Globus pallidus (tissue), 1 donor: ENCODE measurements around the gene ABCF2.

Source experiments
- DNase-seq: peaks from one replicate; pipeline ENCODE4 v3.0.0-alpha.2; 2015; ENCODE audit warnings: low spot score

The ABCF2 gene

DNA sequence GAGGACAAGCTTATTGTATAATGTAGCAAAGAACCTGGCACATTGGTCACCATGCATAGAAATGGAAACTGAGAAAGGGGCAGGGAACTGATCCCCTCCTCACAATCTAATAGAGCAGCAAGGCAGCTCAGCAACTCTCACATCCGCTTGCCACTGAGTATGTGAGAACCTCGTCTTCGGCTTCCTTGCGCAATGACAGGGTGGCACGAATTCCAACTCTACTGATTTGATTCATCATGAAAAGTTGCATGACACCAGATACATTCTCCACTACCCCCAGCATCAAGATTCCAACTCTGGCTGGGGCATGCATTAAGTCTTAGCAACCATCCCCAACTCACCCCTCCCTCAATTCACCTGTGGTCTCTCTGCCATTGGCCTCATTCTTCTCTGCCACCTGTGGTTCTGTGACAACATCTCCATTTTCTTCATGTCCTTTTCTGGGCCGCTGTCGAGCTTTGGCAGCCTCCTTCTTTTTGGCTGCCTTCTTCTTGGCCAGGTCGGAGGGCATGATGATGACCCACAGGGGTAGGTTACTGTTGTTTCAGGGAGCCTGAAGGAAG is 976 bp downstream of the ABCF2 start:
- DNase-seq = no peak

DNA sequence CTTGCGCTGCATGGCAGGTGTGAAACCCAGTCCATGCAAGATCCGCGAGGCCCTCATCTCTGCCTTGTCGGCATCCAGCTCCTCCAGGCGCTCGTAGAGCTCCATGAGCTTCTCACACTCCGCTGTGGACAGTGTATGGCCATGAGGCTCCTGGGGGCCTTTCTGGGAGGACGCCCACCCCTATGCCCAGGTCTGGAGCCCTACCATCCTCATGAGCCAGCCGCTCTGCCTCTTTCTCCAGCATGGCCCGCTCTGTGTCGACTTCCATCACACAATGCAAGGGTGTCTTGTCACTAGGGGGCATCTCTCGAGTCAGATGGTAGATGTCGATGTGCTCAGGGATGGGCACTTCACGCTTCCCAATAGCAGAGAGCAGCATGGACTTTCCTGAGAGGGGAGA is 3.3 kb downstream of the ABCF2 start:
- DNase-seq = no peak

DNA sequence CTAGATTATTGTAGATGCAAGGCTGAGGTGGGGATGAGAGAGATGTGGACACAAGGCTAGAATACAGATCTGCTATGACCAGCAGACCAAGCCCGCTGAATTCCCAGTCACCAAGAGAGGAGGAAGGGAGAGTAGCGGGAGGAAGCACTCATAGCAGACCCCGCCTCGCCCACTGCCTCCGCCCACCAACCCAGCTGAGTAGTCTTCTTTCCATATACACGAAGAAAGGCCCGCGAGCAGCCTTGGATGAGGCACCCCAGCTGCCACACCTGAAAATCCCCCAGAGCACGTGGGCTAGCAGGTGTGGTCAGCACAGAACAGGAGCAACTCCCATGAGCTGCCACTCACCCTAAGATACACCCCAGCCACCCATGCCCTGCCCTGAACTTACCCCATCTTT is 8.8 kb downstream of the ABCF2 start:
- DNase-seq = no peak

DNA sequence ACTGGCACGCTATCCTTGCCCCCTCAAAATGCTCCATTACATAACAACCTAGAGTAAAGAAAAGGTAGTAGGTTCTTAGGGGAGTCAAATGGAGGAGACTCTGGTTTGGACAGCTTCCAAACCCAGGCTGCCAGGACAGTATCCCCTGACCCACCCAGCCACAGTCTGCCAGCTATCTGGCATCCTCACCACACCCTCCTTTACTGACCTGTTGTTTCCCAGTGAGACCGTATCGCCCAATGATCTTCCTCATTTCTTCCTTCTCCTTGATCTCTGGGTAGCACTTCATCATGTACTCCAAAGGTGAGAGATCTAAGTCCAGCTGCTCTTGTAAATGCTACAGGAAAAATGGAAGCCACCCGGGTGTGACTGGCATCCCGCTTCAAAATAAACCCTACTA is 11.6 kb downstream of the ABCF2 start:
- no peak for DNase-seq

DNA sequence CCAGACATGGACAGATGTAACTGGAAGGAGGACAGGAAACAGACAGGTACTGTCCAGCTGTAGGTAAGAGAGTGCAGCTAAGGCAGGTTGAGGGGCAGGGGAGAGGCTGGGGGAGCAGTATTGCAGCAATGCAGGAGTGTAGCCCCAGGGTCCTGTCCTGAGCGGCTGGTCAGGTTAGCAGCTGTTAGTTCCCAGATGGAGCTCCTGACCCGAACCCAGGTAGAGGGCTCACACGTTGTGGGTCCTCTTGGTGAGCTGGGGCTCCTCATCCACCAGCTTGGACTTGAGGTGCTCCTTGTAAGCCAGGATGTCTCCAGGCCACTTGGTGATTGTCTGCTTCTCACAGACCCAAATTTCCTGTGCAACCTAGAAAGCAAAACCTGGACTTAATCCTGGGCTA is 13.2 kb downstream of the ABCF2 start:
- no peak for DNase-seq

DNA sequence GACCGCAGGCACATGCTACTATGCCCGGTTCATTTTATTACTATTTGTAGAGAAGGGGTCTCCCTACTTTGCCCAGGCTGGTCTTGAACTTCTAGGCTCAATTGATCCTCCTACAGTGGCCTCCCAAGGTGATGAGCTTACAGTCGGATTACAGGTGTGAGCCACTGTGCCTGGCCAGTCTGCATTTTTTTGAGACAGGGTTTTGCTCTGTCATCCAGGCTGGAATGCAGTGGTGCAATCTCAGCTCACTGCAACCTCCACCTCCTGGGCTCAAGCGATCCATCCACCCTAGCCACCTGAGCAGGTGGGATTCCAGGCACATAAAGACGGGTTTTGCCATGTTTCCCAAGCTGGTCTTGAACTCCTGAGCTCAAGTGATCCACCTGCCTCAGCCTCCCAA is 14.4 kb downstream of the ABCF2 start:
- DNase-seq = no peak

DNA sequence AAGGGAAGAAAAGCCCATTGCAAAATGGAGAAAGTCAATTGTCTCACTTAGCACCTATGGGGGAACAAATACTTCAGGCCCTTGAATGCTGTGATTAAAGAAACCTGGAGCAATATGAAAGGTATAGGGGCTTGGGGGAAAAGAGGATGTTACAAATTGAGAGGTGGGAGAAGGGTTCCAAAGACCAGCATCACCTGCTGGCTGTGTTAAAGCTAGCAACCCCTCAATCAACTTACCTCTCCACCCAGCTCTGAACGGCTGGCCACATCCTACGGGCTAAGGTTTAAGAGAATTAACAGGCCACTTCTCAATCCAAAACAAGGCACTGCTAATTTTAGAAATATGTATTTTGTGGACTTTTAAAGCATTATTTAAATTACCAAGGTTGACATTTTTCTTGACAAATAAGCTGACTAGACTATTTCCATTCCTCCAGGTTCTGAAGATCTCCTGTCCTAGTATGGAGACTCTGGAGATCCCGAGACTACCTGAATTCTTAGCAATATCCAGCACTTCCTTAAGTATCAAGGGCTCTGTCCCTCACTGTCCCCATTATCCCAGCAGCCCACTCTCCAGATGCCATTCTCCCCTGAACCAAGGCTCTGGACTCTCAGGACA is 15.7 kb downstream of the ABCF2 start:
- DNase-seq = no peak

DNA sequence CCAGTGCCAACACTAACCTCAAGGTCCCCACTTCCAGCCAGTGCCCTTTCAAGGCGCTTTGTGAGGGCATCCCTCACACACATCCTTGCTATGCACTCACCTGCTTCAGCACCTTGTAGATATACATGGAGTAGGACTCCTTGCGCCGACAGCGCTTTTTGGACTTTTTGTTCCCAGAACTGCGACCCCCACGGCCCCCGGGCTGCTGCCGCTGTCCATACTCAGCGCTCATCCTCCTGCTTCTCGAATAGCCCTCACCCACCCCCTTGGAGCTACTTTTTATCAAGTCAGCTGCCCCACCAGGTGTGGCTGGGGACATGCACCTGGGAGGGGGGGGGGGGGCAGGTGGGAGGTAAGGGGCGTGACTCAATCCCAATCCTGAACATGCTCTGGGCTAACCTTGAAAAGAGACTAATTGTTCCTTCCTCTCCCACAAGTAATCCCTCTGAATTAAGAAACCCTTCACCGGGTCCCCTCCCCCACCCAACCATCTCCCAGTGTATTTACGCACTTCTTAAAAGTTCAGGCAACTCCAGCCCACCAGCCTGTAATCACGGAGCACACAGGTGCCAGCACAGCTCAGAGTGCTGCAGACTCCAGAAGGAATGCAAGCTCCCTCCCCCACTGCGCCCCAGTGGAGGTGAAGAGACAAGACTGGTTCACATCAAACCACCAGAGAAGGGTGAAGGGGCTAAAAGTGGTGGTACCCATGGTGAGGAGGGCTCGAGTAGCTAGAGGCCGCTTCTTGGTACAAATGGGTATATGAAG is 16.7 kb downstream of the ABCF2 start, which contains the start of gene H2BK1:
Gene H2BK1 (minus strand): TSS at position 402 of the 768 bp plus-strand sequence. CDS start 170 bp downstream, at position 232.
- no peak for DNase-seq

DNA sequence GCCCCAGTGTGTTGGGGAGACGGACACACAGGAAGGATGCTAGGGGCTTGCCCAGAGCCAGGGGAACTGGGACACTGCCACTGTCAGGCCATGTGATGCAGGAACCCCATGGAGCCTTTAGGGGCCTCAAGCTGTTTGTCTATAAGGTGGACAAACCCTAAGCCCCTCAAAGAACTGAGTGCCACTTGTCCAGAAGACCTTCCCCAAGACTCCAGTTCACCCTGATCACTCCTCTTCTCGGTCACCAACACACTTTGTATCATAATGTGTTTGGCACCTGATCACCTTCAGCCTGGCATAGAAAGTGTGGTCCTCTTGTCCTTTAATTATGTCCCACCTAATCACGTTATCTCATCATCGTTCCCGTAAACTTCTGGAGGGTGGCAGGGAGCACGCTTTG is 17.4 kb downstream of the ABCF2 start:
- no peak for DNase-seq

DNA sequence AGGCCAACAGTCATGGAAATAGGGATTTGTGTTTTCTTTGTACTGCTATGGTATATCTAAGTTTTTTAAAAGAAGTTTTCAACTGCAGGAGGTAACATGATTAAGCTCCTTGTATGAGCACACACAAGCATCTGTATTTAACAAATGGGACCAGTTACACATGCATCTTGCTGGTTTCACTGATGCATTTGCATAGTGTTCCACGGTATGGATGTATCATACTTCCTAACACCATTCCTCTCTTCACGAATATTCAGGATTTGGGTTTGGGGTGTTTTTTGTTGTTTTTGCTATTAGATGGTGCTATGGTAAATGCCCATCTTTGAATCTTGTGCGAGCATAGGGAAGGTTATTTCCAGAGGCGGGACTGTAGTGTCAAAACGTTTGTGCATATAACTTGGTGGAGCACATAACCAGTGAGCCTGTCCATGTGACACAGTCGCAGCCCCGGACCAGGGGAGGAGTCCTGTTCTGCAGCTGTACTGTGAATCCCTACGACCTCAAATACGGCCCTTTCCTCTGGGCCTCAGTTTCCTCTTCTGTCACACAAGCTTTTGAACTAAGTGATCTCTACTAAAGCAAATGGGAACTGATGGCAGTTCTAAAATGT is 18.6 kb downstream of the ABCF2 start:
- no peak for DNase-seq

DNA sequence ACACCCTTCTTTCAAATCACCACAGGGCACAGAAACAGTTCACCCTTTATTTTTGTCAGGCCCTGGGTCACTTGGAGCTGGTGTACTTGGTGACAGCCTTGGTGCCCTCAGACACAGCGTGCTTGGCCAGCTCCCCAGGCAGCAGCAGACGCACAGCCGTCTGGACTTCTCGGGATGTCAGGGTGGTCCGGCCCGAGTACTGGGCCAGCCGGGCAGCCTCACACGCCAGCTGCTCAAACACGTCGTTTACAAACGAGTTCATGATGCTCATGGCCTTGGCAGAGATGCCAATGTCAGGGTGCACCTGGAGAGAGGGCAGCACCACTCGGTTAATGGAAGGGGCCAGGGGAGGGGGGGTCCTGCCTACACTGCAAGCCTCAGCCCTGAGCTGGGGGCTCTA is 19.2 kb downstream of the ABCF2 start:
- no peak for DNase-seq

DNA sequence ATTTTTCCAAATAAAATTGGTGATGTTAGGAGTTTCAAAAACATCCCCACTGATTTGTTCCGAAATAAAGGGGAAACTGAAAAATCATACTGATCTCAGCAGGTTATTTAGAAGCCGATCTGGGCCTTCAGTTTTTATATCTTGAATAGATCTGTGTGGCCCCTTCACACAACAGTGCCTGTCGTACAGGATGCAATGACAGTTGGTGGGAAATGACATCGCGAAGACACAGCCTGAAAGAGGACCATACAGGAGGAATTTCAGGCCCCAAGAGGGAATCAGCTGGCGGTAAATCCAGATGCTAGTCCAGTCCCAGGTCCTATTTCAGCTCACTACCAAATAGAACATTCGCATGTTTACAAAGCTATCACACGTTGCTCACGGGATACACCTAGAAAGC is 19.7 kb downstream of the ABCF2 start:
- no peak for DNase-seq

DNA sequence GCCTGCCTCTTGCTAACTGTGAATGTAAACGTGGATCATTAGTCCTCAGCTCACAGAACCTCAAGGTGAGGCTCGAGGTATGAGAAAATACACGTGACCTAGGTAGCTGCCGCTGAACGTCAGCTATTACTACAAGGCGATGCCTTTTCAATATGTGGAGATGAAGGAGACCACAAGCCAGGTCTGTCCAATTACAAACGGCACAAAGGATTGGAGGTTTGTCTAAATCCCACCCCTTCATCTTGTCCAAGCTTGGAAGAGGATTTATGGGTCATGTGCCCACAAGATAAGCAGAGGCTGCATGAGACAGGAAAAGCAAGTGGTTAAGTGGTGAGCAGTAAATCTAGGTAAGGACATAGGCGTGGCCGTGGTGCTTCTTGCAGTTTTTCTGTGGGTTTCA is 20.1 kb downstream of the ABCF2 start:
- no peak for DNase-seq

DNA sequence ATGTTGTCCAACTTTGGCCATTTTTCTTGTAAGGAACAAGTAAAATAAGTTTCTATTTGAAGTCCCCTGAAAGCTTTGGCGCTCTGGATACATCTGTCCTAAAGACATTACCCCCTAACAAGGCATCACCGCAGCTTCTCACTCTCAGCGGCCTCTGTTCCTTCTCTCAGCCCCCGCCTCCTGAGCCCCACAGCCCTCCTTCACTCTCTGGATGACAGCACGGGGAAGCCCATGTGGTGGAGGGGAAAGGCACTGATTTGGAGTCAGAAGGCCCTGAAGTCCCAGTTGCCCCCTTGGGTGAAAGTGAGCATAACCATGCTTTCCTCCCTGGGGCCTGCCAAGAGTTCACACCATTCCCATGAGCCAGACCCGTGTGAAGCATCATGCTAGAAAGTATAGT is 21.3 kb downstream of the ABCF2 start:
- DNase-seq = no peak

DNA sequence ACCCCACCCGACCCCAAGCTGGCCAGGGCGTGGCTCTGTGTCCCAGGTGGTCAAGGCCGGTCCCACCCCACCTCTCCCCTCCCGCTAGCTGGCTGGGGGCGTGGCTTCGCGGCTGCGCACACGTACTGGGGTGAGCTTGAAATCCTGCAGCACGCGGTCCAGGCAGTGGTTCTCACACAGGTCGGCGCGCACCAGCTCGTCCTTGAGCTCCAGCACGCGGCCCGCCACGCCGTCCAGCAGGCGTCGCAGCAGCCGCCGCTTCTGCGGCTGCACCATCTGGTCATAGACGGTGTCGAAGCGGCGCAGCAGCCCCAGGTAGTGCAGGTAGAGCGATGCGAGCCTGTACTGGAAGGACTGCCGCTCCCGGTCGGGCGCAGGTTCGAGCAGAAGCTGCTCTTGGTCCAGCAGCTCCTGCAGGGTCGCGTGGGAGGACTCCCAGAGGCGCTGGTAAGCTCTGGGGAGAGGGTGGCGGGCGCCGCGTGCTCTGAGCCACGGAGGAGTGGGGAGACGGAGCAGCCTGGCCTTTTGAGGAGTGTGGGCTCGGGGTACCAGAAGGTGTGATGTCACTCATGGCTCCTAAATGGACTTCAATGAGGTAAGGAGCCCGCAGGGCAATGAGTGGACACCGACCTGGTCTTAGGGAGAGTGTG is 22.5 kb downstream of the ABCF2 start:
- no peak for DNase-seq

DNA sequence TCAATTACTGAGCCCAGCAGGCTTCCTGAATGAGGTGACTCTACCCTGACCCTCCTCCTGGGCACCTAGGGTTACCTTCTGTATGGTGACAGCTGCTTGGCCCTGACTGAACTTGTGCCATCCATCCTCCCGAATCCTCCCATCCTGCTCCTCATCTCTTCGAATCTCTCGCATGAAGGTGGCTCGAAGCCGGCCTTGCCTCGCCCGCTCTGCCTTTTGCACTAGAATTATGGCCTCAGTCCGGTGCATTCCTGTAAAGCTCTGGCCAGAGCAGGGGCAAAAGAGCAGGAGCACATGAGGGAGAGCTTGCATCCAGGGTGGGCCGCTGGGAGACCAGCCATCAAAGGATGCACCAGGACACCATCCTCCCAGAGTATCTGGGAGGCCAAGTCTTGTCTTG is 24.2 kb downstream of the ABCF2 start:
- no peak for DNase-seq

DNA sequence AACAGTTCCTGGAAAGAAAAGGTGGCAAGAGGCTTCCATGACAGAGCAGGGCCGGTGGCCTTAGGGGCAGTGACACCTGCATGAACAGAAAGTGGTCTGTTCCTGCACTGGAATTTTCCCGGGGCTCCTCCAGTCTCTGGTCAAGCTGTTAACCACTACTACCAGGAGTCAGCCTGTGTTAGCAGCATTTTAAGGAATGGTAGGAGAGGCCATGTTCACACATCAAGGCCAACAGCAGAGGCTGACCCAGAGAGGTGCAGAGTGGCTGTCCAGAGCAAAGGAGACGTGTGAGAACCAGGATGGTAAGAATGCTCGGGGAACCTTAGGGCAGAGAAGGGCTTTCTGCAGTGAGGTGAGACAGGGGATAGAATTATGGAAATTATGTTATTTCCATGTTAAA is 25.3 kb downstream of the ABCF2 start:
- no peak for DNase-seq

DNA sequence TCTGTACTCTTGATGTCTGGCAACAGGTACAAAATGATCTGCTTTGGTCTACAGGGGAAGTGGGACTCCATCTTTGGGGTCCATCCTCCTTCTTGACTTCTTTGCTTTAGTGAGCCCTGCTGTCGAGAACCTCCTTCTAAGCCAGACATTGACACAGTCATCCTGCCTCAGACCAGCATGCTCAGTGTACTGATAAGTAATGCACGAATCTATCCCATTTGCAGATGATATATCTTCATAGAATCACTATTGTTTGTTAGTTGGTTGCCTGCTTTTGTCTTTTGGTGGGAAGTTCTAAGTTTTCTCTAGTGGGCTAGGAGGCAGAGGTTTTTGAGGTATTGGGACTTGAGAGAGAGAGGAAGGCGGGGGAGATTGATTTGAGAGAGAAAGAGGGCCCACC is 25.7 kb downstream of the ABCF2 start:
- no peak for DNase-seq

DNA sequence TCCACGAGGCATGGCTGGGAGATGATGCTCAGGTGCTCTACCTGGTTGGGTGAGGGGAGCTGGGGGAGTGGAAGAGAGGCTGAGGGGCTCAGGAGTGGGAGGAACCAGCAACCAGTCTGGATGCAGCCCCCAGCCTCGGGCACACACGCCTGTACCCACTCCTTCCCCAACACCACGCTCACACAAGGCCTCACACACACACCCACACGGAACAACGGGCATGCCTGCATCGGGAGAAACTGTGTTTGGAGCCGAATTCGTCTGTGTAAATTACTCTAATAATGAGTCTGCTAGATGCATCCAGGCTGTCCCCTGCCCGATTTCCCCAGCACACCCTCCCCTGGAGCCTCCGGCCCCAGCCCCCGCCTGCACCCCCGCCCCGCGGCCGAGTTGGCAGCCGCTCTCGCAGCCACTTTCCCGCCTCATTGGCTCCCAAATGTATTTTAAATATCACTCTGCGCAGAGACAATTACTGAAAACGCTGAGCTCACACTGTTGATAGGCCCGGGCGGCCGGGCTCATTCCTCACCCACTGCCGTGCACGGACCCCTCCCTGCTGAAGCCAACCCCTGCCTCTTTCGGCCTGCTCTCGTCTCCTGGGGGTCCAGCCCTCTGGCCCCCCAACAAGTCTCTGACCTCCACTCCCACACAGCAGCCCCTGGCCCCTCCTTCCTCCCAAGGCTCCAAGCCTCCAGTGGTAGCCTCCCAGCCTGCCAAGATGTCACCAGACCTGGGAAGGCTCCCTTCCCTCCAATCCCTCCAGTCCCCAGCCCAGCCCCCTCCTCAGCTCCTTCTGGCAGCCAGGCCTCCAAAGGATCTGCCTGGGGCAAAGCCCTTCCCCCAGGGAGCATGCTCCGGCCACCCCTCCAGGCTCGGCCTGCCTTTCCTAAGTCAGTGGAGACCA is 27.8 kb downstream of the ABCF2 start:
- DNase-seq = peak; percentile 3

DNA sequence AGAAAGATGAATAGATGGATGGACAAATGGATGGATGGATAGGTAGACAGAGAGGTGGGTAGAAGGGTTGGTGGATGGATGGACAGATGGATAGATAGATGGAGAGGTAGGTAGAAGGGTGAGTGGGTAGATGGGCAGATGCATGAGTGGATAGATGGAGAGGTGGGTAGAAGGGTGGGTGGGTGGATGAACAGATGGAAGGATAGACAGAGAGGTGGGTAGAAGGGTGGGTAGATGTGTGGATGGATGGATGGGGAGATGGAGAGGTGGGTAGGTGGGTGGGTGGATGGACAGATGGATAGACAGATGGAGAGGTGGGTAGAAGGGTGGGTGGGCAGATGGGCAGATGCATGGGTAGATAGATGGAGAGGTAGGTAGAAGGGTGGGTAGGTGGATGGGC is 29.1 kb downstream of the ABCF2 start:
- DNase-seq = no peak

DNA sequence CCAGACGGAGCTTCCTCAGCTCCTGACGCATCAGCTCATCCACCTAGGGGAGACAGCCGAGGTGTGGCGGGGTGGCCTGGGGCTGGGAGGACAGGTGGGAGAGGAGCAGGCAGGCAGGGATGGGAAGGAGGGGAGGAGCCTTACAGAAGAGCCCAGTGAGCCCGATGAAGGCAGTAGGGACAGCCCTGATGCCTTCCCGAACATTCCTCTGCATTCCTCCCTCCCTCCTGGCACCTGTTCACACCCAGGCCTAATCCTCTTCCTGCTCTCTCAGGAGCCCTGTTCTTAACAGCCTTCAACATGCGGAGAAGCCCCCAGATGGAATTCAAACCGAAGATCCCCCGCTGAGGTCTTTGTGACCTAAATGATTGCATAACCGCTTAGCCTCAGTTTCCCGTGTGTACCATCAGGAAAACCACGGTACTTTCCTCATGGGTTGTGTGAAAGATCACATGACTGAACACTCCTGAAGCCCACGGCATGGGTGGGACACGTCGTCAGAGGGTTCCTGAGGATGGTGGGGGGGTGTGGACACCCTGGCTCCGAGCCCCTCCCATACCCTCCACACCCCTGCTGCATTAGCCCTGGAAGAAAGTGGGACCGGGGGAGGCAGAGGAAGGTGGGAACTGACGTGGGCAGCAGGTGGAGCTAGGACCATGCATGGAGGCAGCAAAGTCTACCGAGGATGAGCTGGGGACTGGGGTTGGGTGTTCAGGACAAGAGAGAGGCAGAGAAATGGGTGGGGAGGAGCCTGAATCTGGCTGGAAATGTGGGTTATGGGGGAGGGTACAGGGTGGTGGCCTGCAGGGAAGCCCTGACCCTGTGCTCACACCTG is 31.2 kb downstream of the ABCF2 start:
- DNase-seq = no peak
